Nucleus accumbens (tissue), 56 donors: ENCODE data around the gene RPL12.

Experiments
- DNase-seq, 56 donors: peaks; one replicate each; lab custom pipeline; 2025; lab: John Stamatoyannopoulos, UW

The RPL12 gene

GRCh38 chr9:127444921-127445850 is 6.0 kb downstream of the RPL12 start:
- DNase-seq = no peak

DNA sequence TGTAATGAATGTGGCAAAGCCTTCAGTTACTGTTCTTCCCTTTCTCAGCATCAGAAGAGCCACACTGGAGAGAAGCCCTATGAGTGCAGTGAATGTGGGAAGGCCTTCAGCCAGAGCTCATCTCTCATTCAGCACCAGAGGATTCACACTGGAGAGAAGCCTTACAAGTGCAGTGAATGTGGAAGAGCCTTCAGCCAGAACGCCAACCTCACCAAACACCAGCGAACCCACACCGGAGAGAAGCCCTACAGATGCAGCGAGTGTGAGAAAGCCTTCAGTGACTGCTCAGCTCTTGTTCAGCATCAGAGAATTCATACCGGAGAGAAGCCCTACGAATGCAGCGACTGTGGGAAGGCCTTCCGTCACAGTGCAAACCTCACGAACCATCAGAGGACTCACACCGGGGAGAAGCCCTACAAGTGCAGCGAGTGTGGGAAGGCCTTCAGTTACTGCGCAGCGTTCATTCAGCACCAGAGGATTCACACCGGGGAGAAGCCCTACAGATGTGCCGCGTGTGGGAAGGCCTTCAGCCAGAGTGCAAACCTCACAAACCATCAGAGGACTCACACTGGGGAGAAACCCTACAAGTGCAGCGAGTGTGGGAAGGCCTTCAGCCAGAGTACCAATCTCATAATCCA is 6.8 kb downstream of the RPL12 start:
- DNase-seq = no peak

- no peak for DNase-seq
Measured at GRCh38 chr9:127438394-127438793, 12.8 kb downstream of the RPL12 start.

- DNase-seq = no peak
Measured at GRCh38 chr9:127437497-127438264, 13.5 kb downstream of the RPL12 start.

- no peak for DNase-seq
Measured at GRCh38 chr9:127430415-127430814, 20.8 kb downstream of the RPL12 start.

DNA sequence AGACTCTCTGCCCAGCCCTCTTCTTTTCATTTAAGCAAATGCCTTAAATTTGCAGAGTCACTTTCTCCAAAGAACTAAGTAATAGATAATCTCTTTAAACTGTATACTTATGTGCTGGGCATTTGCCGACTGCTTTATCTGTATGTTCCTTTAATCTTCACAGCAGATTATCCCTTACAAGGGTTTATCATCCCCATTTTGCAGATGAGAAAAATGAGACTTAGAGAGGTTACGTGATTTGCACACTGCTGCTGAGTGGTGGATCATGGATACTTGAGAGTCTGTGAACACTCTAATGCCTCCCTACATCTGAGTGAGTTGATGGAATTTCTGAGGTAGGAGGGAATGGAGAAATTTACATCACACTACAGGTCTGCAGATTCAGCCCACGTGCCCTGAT is 22.9 kb downstream of the RPL12 start:
- DNase-seq = no peak

GRCh38 chr9:127426756-127427155 is 24.4 kb downstream of the RPL12 start:
- DNase-seq = no peak

DNA sequence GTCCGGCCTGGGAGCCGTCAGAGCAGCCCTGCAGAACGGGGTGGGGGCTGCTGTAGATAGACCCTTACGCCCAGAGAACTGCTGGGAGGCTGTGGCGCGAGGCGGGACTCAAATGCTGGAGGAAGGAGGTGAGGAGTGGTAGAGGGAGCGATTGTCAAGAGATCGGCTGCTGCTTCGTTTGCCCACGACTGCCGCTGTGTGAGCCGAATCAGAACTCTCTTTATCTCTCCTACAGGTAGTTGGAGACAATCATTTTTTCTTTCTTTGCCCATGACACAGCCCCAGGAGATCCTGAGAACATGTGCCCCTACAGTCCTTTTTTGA is 26.6 kb downstream of the RPL12 start:
- peak in 7 of 56 donors; percentile 43 to 77 (median 63) for DNase-seq

DNA sequence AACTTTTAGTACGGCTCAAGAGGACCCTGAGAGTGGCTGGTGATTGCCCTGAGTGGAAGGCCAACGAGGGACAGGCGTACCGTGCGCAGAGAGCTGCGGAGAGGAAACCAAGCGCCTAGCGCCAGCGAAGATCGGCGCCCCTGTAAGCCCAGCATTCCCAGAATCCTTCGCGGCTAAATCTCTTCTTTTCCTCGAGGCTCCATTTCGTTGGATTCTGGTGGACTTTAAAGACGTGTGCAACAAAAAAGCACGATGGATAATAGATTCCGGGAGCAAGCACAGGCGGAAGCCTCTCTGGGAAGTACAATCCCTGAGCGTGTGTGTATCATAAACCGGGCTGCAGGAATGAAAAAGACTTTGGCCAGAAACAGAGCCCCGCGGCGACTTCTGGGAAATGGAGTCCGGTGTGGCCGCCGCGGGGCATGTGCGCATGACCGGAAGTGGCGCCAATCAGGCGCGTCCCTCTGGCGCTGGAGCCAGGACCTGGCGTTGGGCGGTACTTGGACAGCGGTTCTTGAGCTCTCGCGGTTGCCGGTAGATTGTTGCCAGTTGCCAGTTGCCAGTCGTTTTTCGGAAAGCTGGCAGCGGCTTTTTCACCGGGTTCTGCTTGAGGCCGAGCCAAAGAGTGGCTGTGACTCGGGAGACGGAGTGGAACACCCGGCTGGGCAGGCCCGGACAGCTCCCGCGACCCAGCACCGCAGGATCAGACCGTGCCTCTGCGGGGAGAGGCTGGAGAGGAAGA is 27.1 kb downstream of the RPL12 start, which contains the start of gene ZNF79:
TSS of gene ZNF79 (plus strand) at position 449 of the 742 bp plus-strand sequence. CDS start 406 bp downstream, outside the sequence.
- DNase-seq = peak; percentile 58 to 95 (median 89)

GRCh38 chr9:127423476-127423933 is 27.7 kb downstream of the RPL12 start:
- peak in 1 of 56 donors; percentile 25 for DNase-seq

DNA sequence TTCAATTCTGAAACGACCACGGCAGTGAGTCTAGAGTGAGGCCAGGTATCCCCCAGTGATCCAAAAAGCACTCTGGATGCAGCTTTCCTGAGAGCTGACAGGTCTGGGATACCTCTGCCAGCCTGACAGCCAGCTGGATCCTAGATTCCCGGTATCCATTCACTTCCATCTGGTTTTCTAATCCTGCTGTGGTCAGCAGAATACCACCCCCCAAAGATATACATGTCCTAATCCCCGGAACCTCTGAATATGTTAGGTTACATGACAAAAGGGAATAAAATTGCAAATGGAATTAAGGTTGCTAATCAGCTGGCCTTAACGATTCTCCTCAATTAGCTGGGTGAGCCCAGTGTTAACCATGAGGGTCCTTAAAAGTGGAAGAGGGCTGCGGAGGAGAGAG is 28.4 kb downstream of the RPL12 start:
- no peak for DNase-seq

DNA sequence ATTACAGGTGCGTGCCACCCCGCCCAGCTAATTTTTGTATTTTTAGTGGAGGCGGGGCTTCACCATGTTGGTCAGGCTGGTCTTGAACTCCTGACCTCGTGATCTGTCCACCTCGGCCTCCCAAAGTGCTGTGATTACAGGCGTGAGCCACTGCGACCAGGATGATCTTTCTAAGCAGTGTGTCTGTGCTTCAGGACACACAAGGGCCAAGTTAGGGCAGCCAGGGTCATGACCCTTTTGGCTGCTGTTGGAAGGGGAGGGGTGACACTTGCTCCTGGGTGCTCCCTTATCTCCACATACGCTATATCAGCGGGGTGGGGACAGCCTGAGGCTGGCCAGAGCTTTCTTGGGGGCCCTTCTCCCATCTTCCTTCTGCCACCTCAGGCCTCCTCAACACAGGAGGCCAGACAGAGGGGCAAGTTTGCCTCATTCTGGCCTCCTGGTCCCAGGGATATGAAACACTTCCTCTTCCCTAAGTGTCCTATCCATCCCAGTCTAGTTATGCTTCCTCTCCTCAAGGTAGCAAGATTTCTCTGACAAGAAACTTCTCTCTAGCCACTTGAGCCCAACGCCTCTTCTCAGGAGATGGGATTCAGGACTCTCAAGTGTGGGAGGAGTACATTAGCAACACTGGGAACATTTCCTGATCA is 28.9 kb downstream of the RPL12 start:
- no peak for DNase-seq

DNA sequence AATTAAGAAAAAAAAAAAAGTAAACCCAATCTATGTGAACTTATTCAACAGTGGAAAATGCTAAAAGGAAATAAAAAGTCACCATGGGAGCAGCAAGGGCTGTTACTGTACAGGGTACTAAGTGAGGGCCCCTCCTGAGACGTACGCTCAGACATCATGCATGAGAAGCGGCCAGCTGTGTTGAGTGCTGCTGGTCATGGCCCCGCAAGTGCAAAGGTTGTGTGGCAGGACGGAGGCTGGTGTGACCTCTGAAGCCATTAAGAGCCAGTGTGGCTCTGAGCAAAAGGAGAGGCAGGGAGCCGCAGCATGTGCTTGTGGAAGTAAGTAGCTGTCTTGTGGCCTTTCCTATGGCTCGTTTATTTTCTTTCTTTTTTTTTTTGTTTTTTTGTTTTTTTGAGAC is 30.1 kb downstream of the RPL12 start:
- no peak for DNase-seq

GRCh38 chr9:127419348-127419747 is 31.9 kb downstream of the RPL12 start:
- DNase-seq = no peak

DNA sequence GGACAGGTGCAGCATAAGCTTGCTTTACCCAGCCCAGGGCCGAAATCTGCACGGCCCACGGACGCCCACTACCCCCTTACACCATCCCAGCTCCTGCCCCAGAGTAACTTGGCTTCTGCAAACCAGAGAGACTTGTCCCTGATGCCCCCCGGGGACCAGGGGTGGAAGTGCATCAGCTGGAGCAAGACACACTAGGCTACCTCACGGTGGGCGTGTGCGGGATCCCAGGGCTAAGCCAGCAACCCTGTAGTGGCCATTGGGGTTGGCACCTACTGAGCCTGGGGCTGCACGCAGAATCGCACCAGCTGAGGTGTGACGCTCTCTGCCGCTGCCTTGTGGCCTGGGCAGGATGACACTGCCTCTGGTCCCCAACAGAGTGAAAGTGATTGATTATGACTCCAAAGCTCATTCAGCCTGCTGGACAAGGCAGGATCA is 33.2 kb downstream of the RPL12 start:
- peak in 2 of 56 donors; percentile 5 to 16 for DNase-seq

DNA sequence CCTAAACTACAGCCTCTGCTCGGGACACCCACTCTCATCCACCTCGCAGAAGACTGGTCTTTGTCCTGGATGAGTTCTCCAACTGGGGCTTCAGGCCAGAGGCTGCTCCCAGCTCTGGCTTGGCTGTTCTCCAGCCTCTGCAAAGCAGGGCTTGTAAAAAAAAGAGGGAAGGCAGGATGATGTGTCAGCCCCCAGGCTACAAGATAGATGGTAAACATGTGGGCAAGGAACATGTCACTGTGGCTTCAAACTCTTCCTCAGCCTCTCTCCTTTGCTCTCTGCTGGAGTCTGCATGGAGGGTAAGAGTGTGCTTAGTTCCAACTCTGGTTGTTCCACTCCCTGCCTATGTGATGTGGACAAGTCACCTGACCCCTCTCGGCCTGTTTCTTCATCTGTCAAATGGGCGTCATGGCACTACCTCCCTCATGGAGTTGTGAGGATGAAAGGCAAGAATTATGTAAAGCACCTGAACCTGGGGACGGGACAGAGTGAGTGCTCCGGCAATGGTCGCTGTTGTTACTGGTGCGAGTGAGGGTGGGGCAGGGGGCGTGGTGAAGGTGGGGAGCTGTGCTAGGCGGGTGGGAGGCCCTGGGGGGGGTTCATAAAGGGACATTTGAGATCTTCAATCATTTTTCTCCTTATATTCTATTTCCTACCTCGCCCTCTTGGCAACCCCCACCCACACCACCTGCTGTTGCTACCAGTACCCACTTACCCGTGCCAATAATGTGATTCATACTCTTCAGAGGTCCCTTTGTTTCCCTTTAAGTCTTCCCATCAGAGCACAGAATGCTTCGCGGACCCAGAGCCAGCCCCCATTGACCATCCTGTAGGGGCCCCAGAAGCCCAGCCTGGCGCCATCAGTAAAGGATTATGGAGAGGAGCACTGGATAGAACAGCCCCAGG is 33.8 kb downstream of the RPL12 start:
- DNase-seq = peak in 11 of 56 donors; percentile 10 to 51 (median 29)

DNA sequence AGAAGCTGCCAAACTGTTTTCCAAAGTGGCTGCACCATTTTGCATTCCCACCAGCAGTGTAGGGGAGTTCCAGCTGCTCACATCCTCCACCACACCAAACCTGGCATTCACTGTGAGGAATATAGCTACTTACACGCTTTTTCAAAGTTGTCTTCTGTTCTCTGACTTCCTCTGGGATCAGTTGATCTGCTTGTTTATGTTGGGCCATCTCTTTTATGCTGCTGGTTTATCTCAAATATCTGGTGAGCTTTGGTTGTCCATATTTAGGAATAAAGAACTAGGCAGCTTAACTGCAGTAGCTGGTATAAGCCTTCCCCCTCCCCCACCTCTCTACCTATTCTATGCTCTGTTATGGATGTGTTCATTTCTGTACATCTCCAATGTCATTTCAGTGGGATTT is 35.5 kb downstream of the RPL12 start:
- no peak for DNase-seq

DNA sequence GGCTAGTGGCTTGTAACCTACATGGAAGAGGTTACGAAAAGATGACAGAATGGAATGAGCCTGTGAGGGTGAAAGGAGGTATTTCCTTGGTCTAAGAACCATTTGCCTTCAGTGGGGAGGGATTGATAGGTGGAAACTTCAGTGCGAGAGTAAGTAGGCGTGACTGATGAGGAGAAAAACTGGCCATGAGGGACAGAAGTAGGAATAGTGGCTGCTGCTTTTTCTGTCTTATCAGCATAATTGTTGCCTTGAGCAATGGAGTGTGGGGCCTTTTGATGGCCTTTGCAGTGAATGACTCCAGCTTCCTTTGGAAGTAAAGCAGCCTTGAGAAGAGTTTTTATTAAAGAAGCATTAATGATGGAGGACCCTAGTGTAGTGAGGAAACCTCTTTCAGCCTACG is 36.1 kb downstream of the RPL12 start:
- DNase-seq = no peak

DNA sequence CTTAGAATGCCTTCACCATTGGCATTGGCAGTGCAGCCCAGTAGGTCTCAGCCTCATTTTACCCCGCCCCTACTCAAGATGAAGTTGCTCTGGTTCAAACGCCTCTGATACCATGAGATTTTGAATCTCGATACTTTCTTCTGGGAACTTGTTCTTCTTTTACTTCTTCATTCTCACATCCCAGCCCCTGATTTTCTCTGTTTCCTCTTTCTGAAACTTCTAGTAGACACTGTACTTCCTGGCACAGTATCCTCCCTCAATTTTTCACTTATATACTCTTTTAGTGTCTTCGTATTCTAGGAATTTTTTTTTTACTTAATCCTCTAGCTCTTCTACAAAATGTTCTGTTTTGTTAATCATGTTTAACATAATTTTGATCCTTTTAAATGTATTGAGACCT is 40.1 kb downstream of the RPL12 start:
- DNase-seq = no peak
